ENCODE measurements around the gene RPP25L.
"Not testable (repeated sequence)": the region's sequence is repeated elsewhere in the genome, so short reads cannot be mapped to it uniquely, and the experiment has no call there.

Gene RPP25L

DNA sequence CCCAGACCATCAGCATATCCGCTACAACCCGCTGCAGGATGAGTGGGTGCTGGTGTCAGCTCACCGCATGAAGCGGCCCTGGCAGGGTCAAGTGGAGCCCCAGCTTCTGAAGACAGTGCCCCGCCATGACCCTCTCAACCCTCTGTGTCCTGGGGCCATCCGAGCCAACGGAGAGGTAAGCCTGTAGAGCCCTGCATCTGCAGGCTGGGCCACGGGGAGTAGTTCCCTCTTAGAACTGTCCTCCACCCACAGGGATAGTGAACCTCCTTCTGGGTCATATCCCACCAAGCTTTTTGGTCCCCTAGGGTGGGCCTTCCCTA, 35.1 kb upstream of the RPP25L start:
- H3K36me3 Mint-ChIP-seq (ENCODE audit: low read depth): peaks cover 17% of the 10 kb centered on the region
- H3K4me3 Mint-ChIP-seq: peak overlapping the region; percentile 92
- no peaks in the 10 kb centered on the region for H3K9me3 Mint-ChIP-seq
- peak overlapping the region; percentile 88 for H3K27ac Mint-ChIP-seq
- H3K4me1 Mint-ChIP-seq (ENCODE audit: low read depth): peaks cover 27% of the 10 kb centered on the region
- H3K27me3 Mint-ChIP-seq: no peaks in the 10 kb centered on the region

DNA sequence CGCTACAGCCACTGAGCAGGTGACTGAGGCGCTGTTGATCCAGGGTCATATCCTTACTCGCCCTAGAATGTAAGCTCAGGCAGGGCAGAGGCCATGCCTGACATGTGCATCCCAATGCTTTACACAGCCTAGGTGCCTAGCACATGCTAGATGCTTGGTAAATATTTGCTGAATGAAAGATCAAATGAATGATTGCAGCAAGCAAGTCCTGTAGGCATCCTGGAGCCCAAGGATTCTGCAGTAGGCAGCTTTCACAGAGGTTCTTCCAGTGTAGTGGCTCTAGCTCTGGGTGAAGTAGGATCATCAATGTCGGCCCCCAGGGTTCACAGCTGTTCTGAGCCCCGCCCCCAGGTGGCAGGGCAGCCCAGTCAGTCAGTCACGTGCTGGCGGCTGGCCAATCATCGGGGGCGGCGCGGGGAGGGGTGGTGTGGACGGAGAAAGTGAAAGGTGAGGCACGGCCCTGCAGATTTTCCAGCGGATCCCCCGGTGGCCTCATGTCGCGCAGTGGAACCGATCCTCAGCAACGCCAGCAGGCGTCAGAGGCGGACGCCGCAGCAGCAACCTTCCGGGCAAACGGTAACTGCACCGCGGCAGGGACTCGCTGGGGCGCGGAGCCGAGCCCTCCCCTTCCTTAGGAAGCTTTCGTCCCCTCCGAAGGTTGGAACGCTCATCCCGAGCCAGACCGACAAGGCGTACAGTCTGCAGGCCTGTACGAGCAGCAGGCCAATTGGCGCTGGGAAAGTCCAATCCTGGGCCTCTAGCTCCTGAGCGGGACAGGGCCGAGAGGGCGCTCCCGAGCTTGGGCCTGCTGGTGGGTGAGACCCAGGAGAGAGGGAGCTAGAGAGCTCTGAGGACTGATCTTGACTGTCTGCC, 34.5 kb upstream of the RPP25L start, which contains the start of gene GALT:
TSS of gene GALT (plus strand) at position 465 of the 873 bp plus-strand sequence. CDS start at position 495, 30 bp downstream.
- Mint-ChIP-seq H3K4me3 (peak within 1 kb of the TSS; percentile 92), H3K9me3 (no peaks in the 10 kb centered on the region), H3K4me1 (ENCODE audit: low read depth) (peaks cover 26% of the 10 kb centered on the region), H3K27ac (peak within 1 kb of the TSS; percentile 88), H3K36me3 (ENCODE audit: low read depth) (peaks cover 17% of the 10 kb centered on the region), H3K27me3 (no peaks in the 10 kb centered on the region)

DNA sequence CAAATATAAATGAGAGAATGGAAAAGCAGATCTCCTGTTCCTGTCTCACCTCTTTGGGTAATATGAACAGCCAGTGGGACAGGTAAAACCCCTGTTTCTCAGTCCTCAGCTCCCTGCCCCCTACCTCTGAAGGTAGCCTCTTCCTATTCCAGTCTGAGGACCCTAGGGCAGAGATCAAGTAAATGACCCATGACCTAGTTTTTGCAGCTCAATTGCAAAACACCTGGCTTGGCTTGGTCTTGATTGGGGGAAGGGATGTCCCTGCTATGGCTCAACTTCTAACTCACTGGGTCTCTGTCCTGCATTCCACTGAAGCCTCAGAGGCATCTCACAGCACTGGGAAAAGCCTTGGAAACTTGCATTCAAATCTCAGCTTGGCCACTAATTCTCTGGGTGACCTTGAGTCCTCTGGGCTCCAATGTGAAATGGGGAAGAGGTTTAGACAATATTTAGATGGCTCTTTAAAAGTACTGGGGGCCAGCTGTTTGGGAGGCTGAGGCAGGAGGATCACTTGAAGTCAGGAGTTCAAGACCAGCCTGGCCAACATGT, 32.9 kb upstream of the RPP25L start:
- no peak overlapping the region for H3K4me3 Mint-ChIP-seq
- H3K4me1 Mint-ChIP-seq (ENCODE audit: low read depth): peaks cover 26% of the 10 kb centered on the region
- H3K36me3 Mint-ChIP-seq (ENCODE audit: low read depth): peaks cover 16% of the 10 kb centered on the region
- H3K27me3 Mint-ChIP-seq: no peaks in the 10 kb centered on the region
- H3K27ac Mint-ChIP-seq: no peak overlapping the region
- no peaks in the 10 kb centered on the region for H3K9me3 Mint-ChIP-seq

DNA sequence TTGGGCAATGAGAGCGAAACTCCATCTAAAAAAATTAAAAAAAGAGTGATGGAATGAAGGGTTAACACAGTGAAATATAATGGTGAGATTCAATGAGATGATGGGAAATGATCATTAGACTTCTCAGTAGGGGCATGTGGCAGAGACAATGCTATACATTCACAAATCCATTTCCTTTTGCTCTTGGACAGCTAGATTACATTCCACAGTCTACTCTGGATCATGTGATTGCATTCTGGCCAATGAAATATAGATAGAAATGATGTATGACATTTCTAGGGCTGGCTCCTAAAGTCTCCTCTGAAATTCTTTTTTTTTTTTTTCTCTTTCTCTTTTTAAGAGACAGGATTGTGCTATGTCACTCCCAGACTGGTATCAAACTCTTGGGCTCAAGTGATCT, 30.8 kb upstream of the RPP25L start:
- no peak overlapping the region for H3K27ac Mint-ChIP-seq
- no peaks in the 10 kb centered on the region for H3K27me3 Mint-ChIP-seq

DNA sequence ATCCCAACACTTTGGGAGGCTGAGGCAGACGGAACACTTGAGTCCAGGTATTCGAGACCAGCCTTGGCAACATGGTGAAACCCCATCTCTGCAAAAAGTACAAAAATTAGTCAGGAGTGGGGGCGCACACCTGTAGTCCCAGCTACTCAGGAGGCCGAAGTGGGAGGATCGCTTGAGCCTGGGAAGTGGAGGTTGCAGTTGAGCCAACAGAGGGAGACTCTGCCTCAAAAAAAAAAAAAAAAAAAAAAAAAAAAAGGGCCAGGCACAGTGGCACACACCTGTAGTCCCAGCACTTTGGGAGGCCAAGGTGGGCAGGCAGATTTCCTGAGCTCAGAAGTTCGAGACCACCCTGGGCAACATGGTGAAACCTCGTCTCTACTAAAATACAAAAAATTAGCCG, 27.4 kb upstream of the RPP25L start:
- not testable (repeated sequence) for H3K4me3 Mint-ChIP-seq, H3K27me3 Mint-ChIP-seq, H3K9me3 Mint-ChIP-seq

More for the DNA sequence above, 30.8 kb upstream of the RPP25L start:
- peaks cover 28% of the 10 kb centered on the region for H3K4me1 Mint-ChIP-seq (ENCODE audit: low read depth)
- no peaks in the 10 kb centered on the region for H3K36me3 Mint-ChIP-seq (ENCODE audit: low read depth)
- no peaks in the 10 kb centered on the region for H3K9me3 Mint-ChIP-seq
- H3K4me3 Mint-ChIP-seq: no peak overlapping the region

DNA sequence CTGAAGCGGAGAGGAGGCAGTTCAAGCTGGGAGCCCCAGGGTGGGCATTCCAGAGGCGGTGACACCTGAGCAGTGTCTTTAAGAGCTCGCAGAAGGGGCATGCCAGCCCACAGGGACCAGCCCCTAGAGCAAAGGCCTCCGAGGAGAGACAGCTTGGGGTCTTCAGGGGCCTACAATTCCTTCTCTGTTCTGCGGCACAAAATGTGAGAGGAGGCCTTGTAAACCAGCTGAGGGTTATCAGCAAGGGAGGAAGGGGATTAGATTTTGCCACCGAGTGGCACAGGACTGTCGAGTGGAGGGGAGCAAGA, 26.2 kb upstream of the RPP25L start:
- Mint-ChIP-seq H3K36me3 (ENCODE audit: low read depth) (peaks cover 22% of the 10 kb centered on the region), H3K4me1 (ENCODE audit: low read depth) (peaks cover 38% of the 10 kb centered on the region), H3K27ac (peak overlapping the region; percentile 96), H3K9me3 (no peaks in the 10 kb centered on the region), H3K4me3 (peak overlapping the region; percentile 97), H3K27me3 (no peaks in the 10 kb centered on the region)

More for the DNA sequence above, 27.4 kb upstream of the RPP25L start:
- H3K27ac Mint-ChIP-seq: not testable (repeated sequence)
- Mint-ChIP-seq H3K36me3 (ENCODE audit: low read depth) (peaks cover 16% of the 10 kb centered on the region), H3K4me1 (ENCODE audit: low read depth) (peaks cover 32% of the 10 kb centered on the region)

DNA sequence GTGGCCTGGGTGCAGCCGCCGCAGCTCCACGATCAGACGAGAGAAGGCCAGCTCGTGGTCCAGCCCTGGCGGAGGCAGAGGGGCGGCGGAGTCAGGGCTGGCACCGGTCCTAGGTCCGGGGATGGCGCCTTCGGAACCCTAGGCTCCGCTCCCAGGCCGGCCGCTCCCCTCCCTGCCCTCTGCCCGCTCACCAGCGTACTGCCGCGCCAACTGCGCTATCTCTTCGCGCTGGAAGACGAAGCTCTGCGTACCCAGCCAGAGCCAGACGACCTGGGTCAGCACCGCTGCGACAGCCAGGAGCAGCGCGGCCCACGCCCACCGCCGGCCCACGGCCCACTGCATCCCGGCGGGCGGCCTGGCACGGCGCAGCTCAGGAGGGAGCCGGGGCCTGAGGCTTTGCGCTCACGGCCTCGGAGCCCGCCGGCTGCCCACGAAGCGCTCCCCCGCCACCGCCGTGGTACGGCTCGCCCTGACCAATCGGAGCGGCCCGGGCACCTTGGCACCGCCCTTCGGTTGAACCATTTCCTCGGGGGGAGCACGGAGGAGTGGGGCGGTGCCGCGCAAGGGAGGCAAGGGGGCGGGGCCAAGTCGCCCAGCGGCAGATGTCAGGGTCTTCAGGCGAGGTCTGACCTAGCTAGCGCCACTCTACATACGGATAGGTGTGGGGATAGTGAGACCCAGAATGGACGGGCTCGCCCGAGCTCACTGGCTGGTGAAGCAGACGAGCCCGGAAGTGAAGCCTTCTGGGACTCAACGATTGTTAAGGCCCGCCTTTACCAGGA, 25.6 kb upstream of the RPP25L start, which contains the start of gene SIGMAR1:
TSS of gene SIGMAR1 (minus strand) at position 432 of the 782 bp plus-strand sequence. CDS start at position 342, 90 bp downstream.
- H3K9me3 Mint-ChIP-seq: no peaks in the 10 kb centered on the region
- peak within 1 kb of the TSS; percentile 96 for H3K27ac Mint-ChIP-seq
- peaks cover 22% of the 10 kb centered on the region for H3K36me3 Mint-ChIP-seq (ENCODE audit: low read depth)
- peaks cover 38% of the 10 kb centered on the region for H3K4me1 Mint-ChIP-seq (ENCODE audit: low read depth)
- peak within 1 kb of the TSS; percentile 97 for H3K4me3 Mint-ChIP-seq
- no peaks in the 10 kb centered on the region for H3K27me3 Mint-ChIP-seq

DNA sequence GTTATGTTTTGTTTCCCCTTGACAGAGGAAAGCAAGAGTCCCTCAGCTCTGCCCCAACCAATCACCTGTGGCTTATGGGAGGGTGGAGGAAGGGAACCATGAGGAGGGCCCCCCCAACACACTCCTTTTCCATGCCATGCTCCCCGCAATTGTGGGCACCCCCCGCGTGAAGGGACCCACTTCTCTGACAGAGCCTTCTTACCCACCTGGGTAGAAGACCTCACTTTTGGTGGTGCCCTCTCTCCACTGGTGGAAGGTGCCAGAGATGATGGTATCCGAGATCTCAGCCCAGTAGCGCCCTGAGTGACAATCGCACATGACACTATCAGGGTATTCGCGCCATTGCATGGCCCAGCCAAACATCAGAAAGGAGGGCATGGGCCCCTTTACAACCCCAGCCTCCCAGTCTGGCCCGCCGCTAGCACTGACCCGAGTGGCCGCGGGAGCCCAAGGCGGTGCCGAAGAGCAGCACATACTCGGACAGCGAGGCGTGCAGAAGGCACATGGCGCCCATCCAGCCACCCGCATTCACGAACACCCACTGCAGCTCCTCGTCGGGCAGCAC, 25.0 kb upstream of the RPP25L start:
- Mint-ChIP-seq H3K4me3 (peak overlapping the region; percentile 97), H3K27me3 (no peaks in the 10 kb centered on the region), H3K36me3 (ENCODE audit: low read depth) (peaks cover 22% of the 10 kb centered on the region), H3K4me1 (ENCODE audit: low read depth) (peaks cover 38% of the 10 kb centered on the region), H3K27ac (peak overlapping the region; percentile 96), H3K9me3 (no peaks in the 10 kb centered on the region)

DNA sequence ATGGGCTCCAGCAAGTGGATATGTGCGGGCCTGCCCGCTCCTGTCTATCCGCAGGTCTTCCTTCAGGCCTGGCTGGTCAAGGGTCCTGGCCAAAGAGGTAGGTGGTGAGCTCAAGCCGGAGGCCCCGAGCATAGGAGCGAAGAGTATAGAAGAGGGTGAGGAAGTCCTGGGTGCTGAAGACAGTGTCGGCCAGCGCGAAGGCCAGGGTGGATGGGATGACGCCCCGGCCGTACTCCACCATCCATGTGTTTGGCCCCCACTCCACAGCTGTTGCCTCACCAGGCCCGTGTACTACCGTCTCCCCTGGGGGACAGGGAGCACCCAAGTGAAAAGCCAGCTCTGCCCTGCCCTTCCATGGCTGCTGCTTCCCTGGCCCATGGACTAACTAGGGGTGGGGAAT, 23.7 kb upstream of the RPP25L start:
- peak overlapping the region; percentile 97 for H3K4me3 Mint-ChIP-seq
- H3K36me3 Mint-ChIP-seq (ENCODE audit: low read depth): peaks cover 22% of the 10 kb centered on the region
- H3K27me3 Mint-ChIP-seq: peaks cover 4% of the 10 kb centered on the region
- no peaks in the 10 kb centered on the region for H3K9me3 Mint-ChIP-seq
- peak overlapping the region; percentile 52 for H3K27ac Mint-ChIP-seq
- H3K4me1 Mint-ChIP-seq (ENCODE audit: low read depth): peaks cover 38% of the 10 kb centered on the region

DNA sequence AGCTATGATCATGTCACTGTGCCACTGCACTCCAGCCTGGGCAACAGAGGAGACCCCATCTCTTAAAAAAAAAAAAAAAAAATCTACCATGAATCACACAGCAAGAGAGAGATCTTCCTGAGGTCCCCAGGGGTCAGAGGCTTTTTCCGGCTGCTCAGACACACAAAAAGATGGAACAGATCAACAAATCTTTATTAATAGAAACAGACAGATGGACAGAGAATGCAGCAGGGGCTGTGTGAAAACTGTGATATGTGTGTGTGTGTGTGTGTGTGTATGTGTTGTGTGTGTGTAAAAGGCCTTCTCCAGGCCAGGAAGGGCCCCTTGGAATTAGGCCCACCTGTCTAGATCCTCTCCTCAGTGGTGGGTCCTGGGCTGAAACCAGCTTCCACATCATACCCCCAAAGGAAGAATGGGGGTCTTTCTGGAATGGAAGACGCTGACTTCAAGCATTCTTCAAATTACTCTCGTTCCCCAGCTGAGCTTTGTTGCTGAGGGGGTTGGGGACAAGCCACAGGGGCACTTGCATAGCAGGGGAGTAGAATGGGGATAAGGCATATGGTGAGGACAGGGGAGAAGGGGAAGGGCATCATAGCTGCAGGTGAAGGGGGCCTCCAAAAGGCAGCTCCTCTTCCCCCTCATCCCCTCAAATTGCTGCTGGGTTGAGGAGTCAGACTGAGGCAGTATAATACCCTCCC, 22.8 kb upstream of the RPP25L start:
- Mint-ChIP-seq H3K4me3 (peak overlapping the region; percentile 9), H3K9me3 (no peaks in the 10 kb centered on the region), H3K27me3 (peaks cover 13% of the 10 kb centered on the region), H3K4me1 (ENCODE audit: low read depth) (peaks cover 38% of the 10 kb centered on the region), H3K36me3 (ENCODE audit: low read depth) (peaks cover 22% of the 10 kb centered on the region), H3K27ac (peak overlapping the region; percentile 3)

DNA sequence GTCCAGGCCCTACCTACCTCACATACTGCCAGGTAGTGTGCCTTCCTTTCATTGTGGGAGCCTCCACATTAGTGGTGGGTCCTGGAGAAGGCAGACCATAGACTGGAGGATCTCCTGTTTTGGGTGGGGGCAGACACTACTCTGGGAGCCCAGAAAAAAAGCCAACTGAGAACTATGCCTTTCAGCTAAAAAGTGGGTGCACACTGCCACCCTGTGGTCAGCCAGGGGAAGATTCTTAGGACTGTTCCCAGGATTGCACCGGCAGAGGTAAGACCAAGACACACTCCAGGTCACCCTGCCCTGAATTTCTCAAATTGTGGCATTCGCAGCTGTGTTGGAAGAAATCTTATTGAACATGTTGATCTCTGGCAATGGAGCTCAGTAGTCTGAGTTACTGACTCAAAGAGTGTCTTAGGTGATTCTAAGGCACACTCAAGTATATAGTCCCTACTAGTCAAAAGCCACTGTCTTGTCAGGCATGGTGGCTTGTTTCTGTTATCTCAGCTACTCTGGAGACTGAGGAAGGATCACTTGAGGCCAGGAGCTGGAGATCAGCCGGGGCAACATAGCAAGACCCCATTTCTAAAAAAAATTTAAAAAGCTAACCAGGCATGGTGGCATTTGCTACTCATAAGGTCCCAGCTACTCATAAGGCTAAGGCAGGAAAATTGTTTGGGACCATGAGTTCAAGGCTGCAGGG, 22.1 kb upstream of the RPP25L start:
- H3K4me1 Mint-ChIP-seq (ENCODE audit: low read depth): peaks cover 43% of the 10 kb centered on the region
- no peaks in the 10 kb centered on the region for H3K9me3 Mint-ChIP-seq
- H3K36me3 Mint-ChIP-seq (ENCODE audit: low read depth): peaks cover 22% of the 10 kb centered on the region
- H3K27me3 Mint-ChIP-seq: peaks cover 19% of the 10 kb centered on the region
- H3K27ac Mint-ChIP-seq: no peak overlapping the region
- peak overlapping the region; percentile 24 for H3K4me3 Mint-ChIP-seq

DNA sequence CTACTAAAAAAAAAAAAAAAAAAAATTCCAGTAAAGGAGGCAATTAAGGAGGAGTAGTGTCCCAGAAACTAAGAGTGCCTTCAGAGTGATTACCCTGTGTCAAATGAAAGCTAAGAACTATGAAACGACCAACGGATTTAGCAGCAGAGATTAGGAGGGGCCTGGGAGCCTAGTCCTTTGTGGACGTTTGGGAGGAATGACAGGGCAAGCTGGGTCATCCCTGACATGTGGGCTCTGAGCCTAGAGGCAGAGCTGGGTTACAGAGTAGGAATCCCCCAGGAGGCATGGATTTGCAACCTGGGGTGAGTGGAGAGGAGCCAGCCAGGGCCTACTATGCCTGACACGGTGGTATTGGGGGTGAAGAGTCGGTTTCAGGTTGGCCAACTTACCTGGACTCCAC, 21.3 kb upstream of the RPP25L start:
- H3K27me3 Mint-ChIP-seq: peaks cover 25% of the 10 kb centered on the region
- peaks cover 40% of the 10 kb centered on the region for H3K4me1 Mint-ChIP-seq (ENCODE audit: low read depth)
- no peaks in the 10 kb centered on the region for H3K9me3 Mint-ChIP-seq
- H3K36me3 Mint-ChIP-seq (ENCODE audit: low read depth): peaks cover 22% of the 10 kb centered on the region
- H3K4me3 Mint-ChIP-seq: no peak overlapping the region
- no peak overlapping the region for H3K27ac Mint-ChIP-seq

DNA sequence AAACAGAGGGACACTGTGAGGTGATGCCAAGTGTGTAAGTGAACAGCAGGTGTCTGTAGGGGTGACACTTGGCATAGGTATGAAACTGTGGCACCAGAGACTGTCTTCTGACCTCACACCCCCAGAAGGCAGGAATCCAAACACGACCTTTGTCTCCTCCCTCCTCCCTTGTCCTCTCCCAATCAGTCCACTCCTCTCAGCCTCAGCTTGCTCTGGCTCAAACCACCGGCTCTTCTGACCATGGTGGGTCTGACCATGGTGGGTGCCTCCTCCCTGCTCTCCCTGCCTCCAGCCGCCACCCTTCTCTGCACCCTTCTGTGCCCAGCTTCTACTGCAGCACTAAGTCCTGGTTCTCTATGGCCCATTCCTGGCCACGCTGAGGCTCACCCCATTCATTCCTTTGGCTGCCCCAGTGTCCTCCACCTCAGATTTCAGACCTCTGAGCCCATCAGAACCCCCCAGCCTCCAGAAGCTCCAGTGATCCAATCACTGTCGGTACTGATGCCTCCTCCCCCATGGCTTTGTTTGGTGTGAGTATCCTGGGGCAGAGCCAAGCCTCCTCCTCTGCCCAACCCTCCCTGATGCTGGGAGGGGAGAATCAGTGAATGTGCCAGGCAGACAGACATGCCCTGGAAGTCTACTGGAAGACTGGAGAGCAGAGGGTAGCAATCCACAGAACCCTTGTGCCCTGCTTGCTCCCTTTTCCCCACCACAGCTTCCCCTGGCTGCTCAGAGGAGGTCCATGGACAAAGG, 18.7 kb upstream of the RPP25L start:
- Mint-ChIP-seq H3K9me3 (no peaks in the 10 kb centered on the region), H3K27ac (no peak overlapping the region), H3K4me1 (ENCODE audit: low read depth) (peaks cover 29% of the 10 kb centered on the region), H3K4me3 (no peak overlapping the region), H3K36me3 (ENCODE audit: low read depth) (peaks cover 16% of the 10 kb centered on the region), H3K27me3 (peaks cover 48% of the 10 kb centered on the region)
